NB4 (cell line): Measurements from ENCODE around the gene HMG20A.

ENCODE experiments used
- MYC ChIP-seq: IDR thresholded peaks from 2 replicates; pipeline ENCODE4 v1.6.1; 2011; ENCODE audit warnings: low read depth, low read length
- POLR2A ChIP-seq: IDR thresholded peaks from 2 replicates; pipeline ENCODE4 v1.6.1; 2011; ENCODE audit warnings: mild to moderate bottlenecking; ENCODE audit not compliant: insufficient read length; ENCODE audit errors: extremely low read depth

DNA sequence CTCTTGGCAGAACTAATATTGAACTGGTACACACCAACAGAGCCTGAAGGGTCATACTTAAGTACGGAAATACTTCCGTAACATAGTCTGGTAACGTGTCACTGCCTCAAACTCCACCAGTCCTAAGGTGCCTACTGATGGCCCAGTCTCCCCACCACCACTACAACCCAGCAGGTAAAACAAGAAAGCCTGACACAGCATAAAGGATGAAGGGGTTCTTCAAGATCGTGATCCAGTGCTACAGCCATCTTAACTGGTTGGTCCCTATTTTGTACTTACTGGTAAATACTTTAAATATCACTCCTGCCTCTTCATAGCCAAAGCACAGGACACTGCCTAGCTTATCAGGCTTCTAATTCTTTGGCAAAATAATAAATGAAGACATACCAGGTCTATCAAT is 47.2 kb upstream of the HMG20A start:
- no peak for TF ChIP-seq POLR2A
- no peak for TF ChIP-seq MYC
